ENCODE data around the gene PAFAH1B1.

- TF ChIP-seq POLR2AphosphoS5 (IDR thresholded peaks at IDR 0.05; ENCODE audit: low read depth, low read length) (no peak), PAX5 (IDR thresholded peaks at IDR 0.05; ENCODE audit: insufficient read depth, low read length, severe bottlenecking) (no peak)
These were observed 96.1 kb downstream of the PAFAH1B1 start for GRCh38 chr17:2689411-2690164.
